Epithelial cell of esophagus (primary cell): ENCODE results near the gene CEBPG.

Experiments used
- DNase-seq: peaks from one replicate; pipeline ENCODE4 v3.0.0; 2010; ENCODE audit warnings: low read depth
- H3K4me3 ChIP-seq: 2 replicates; pipeline ENCODE4 v1.5.1; 2011; ENCODE audit warnings: mild to moderate bottlenecking, low read length, control low read depth
- TF ChIP-seq, protein P1 (sequence below): IDR thresholded peaks from 2 replicates; pipeline ENCODE4 v1.5.1; 2011; ENCODE audit warnings: low read depth, mild to moderate bottlenecking, low read length, control low read depth, inconsistent platforms; ENCODE audit not compliant: insufficient read depth; ENCODE audit errors: missing control alignments

CEBPG gene

DNA sequence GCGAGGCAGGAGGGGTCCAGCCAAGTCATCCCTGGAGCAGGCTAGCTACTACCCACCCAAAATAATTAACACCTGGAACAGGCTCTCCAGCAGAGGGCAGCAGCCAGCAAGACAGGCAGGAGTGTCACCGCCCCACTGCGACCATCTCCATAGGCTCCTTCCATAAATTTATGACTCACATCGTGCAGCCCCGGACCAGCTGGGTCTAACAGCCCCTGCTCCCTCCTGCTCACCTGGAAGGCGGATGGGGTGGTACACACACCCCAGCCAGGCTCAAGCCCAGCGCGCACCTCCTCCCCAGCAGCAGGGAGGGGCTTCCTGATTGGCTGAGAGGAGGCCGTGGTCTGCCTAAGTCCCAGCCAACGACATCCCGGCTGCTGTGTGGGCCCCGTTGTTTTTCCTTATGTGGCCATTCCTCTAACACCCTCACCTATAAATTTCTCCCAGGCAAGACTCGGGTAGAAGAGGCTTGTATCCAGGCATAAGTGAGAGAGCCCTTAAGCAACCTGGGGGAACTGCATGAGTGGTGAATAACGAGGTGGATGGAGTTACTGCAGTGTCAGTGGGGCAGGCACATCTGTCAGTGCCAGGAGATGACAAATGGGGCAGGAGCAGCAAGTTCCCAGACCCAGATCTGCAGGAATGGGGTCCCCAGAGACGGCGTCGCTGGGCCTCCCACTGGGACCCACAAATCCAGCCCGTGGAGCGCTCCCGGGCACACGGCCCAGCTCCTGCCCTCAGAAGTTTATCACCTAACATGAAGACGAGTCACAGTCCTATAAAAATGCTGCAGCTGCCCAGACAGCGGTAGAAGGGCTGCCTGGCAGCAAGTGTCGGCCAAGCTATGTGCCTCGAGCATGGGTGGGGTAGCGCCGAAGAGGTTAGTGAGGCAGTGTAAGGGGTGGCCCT, 43.1 kb downstream of the CEBPG start:
- peak; percentile 77 for DNase-seq
- TF ChIP-seq, protein P1, sequence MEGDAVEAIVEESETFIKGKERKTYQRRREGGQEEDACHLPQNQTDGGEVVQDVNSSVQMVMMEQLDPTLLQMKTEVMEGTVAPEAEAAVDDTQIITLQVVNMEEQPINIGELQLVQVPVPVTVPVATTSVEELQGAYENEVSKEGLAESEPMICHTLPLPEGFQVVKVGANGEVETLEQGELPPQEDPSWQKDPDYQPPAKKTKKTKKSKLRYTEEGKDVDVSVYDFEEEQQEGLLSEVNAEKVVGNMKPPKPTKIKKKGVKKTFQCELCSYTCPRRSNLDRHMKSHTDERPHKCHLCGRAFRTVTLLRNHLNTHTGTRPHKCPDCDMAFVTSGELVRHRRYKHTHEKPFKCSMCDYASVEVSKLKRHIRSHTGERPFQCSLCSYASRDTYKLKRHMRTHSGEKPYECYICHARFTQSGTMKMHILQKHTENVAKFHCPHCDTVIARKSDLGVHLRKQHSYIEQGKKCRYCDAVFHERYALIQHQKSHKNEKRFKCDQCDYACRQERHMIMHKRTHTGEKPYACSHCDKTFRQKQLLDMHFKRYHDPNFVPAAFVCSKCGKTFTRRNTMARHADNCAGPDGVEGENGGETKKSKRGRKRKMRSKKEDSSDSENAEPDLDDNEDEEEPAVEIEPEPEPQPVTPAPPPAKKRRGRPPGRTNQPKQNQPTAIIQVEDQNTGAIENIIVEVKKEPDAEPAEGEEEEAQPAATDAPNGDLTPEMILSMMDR, result peak; percentile 75
- H3K4me3 ChIP-seq, result no peak overlapping the region

DNA sequence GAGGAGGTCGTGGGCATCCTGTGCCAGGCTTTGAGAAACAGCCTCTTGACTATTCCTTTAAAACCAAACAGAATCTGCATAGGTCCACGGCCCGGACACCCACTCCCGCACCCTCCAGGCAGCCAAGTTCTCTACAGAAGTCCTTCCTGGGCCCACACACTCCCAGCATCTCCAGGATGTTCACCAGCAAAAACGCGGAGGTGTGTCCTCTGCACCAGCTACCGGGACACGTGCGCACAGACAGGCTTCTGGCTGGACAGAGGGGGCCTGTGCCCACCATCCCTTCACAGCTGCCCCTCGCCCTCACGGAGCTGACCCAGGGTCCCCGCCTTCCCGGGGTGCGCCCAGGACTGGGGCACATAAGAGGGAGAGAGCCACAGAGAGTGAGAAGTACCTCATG, 44.2 kb downstream of the CEBPG start:
- no peak overlapping the region for H3K4me3 ChIP-seq
- DNase-seq, result no peak
- TF ChIP-seq, protein P1, result no peak

DNA sequence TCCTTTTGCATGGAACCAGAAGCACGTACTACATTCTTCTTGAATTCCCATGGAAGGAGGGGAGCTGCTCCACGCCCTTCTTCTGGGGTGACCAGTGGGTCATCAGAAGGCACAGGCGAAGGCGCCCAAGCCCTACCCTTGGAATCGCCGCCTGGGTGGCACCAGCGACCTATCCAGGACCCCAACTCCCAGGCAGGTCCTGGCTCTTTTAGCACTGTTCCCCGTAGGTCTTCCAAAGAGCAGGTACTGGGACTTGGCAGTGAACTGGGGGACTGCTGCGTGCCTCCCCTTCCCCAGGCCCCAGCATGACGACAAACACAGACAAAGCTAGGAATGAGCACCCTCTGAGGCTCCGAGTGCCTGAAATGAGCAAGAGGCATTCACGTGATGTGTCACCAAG, 45.0 kb downstream of the CEBPG start:
- TF ChIP-seq, protein P1, result no peak
- H3K4me3 ChIP-seq, result no peak overlapping the region
- no peak for DNase-seq

DNA sequence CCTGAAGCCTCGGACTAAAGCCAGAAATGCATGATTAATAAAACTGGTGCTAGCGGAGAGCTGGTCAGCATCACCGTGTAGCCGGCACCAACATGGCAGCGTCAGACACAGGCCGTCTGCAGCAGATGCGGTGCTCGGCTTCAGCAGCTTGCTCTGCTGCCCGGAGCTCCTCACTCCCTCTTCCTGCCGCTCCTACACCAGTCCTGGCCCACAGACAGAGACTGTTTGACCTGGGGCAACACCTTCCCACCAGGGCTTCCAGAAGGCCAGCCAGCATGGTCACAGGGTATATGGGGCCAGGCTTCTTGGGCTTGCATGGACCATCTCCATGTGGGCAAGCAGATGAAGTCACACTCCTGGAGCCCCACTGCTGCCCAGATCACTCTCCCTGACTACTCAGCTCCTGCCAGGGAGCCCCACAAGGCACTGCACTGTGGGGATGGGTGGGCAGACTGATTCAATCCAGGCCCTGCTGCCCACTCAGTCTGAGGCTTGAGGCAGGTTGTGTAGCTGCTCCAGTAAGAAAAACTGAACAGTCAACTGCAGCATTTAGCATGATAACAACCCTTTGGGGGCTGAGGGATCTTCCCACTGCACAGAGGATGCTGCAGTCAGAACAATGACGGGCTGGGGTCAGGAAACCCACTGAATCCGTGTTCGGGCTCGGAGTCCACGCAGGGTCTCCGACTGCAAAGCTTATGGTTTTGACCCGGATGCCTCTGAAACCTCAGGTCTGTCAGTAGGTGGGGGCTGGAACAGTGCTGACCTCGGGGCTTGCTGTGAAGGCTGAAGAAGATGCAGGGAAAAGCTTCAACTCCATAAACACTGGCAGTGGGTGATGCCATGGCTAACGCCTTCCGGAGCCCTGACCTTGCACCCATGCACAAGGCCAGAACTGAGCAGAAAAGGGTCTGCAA, 45.6 kb downstream of the CEBPG start:
- no peak overlapping the region for H3K4me3 ChIP-seq
- TF ChIP-seq, protein P1, result no peak
- no peak for DNase-seq

DNA sequence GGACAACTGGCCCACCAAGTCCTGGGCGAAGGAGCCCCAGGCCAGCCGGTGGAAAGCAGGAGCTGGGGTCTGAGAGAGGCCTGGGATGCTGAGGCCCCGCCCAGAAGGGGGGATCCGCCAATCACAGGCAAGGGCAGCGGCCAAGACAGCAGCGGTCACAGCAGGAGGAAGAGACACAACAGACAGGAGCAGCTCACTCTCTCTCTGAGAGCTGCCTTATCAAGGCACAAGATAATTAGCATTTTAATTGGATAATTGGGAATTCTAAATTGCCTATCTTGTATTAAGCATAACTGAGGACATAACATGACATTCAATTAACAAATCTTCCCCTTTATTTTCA, 46.2 kb downstream of the CEBPG start:
- TF ChIP-seq, protein P1, result no peak
- DNase-seq, result no peak
- H3K4me3 ChIP-seq, result no peak overlapping the region

DNA sequence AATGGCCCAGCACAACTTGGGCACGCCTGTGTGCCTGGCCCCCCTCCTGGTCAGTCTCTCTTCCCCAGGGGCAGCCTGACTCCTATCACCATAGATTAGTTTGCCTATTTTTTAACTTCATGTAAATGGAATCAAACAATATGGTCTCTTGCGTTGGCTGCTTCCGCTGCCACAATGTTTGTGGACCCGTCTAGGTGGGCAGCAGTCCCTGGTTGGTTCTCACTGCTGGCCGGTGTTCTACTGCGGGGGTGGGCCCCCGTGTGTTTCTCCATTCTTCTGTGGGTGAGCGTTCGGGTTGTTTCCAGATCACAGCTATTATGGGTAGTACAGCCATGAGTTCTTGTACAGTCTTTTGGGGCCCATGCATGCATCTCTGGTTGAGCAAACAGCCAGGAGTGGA, 47.3 kb downstream of the CEBPG start:
- no peak overlapping the region for H3K4me3 ChIP-seq
- TF ChIP-seq, protein P1, result no peak
- no peak for DNase-seq
